Thyroid gland (tissue), 4 donors: ENCODE data around the gene UQCRFS1. TPM values are rescaled to one million over a fixed set of nuclear protein-coding genes. Genes with fewer than 3 reads are reported as not detected.

Source experiments
- DNase-seq, 2 donors: peaks; one replicate each; pipeline ENCODE4 v3.0.0-alpha.2; 2019
- H3K27ac ChIP-seq, 3 donors: fragments of 200-600 bp; sonication (generic); 1 replicate in 2 of 3; 2 replicates in 1 of 3; pipeline ENCODE4 v1.5.1; 2016 to 2019; ENCODE audit warnings: mild to moderate bottlenecking in 1 of 3, moderate library complexity in 1 of 3
- H3K27me3 ChIP-seq: fragments of 200-600 bp; sonication (generic); one replicate; pipeline ENCODE4 v1.5.1; 2019
- H3K36me3 ChIP-seq, 2 donors: fragments of 200-600 bp; sonication (generic); one replicate each; pipeline ENCODE4 v1.5.1; 2016 to 2019
- H3K4me1 ChIP-seq, 2 donors: fragments of 200-600 bp; sonication (generic); one replicate each; pipeline ENCODE4 v1.5.1; 2017 to 2019
- H3K4me3 ChIP-seq, 3 donors: fragments of 200-600 bp; sonication (generic); replicated peaks in 1 of 3; 1 replicate in 2 of 3; 2 replicates in 1 of 3; pipeline ENCODE4 v1.5.1; 2016; ENCODE audit warnings: mild to moderate bottlenecking in 1 of 3
- H3K9me3 ChIP-seq: fragments of 200-600 bp; sonication (generic); one replicate; pipeline ENCODE4 v1.5.1; 2017
- POLR2A ChIP-seq, 2 donors: fragments of 450-650 bp; IDR thresholded peaks; one replicate each; pipeline ENCODE4 v1.6.1; 2017; ENCODE audit warnings: antibody characterized with exemption in 2 of 2, mild to moderate bottlenecking in 2 of 2, moderate library complexity in 1 of 2
- WGBS, 2 donors: methylation state at CpG; one replicate each; pipeline ENCODE4 v1.1.5; 2017; 5-methylcytosine and 5-hydroxymethylcytosine counted together
- intact Hi-C: fragments of 100-400 bp; cut with DNase I; formaldehyde crosslinking; loops from one replicate; pipeline ENCODE4 v1.15.1; 2023
- total RNA-seq, 4 donors: library from RNA; depleted of rRNA; stranded (reverse); fragments of >200 nt; gene quantifications; one replicate each; pipeline ENCODE4 v1.2.3, GENCODE V29; 2016
- TF ChIP-seq, protein P1 (sequence below), 6 experiments: fragments of 200-600 bp in 3 of 6; fragments of 450-650 bp in 3 of 6; sonication (generic) in 3 of 6; IDR thresholded peaks; one replicate each; pipeline ENCODE4 v1.5.1; 2016 to 2019; ENCODE audit warnings: antibody characterized with exemption in 6 of 6, mild to moderate bottlenecking in 2 of 6, inconsistent platforms in 1 of 6, moderate library complexity in 1 of 6

Gene UQCRFS1
- total RNA-seq: 10 to 100 TPM; 19.9 to 49.0 (median 31.9) TPM

- Histone ChIP-seq H3K4me1 (peaks cover 5 to 9% of the 10 kb centered on the region in 2 donors), H3K9me3 (no peaks in the 10 kb centered on the region), H3K36me3 (no peaks in the 10 kb centered on the region), H3K4me3 (peak within 1 kb of the TSS; percentile 45 to 100 (median 73)), H3K27me3 (no peaks in the 10 kb centered on the region), H3K27ac (peak within 1 kb of the TSS; percentile 80 to 89 (median 88))
- peak; percentile 55 to 93 for TF ChIP-seq POLR2A (IDR thresholded peaks at IDR 0.05)
- TF ChIP-seq, protein P1, sequence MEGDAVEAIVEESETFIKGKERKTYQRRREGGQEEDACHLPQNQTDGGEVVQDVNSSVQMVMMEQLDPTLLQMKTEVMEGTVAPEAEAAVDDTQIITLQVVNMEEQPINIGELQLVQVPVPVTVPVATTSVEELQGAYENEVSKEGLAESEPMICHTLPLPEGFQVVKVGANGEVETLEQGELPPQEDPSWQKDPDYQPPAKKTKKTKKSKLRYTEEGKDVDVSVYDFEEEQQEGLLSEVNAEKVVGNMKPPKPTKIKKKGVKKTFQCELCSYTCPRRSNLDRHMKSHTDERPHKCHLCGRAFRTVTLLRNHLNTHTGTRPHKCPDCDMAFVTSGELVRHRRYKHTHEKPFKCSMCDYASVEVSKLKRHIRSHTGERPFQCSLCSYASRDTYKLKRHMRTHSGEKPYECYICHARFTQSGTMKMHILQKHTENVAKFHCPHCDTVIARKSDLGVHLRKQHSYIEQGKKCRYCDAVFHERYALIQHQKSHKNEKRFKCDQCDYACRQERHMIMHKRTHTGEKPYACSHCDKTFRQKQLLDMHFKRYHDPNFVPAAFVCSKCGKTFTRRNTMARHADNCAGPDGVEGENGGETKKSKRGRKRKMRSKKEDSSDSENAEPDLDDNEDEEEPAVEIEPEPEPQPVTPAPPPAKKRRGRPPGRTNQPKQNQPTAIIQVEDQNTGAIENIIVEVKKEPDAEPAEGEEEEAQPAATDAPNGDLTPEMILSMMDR (IDR thresholded peaks at IDR 0.05): no peak
- intact Hi-C loops: no loop called here
- WGBS, 2 donors: 2 to 3% methylated on average over 21 to 26 of the region's 95 CpGs
- peak; percentile 95 to 97 for DNase-seq
Measured at GRCh38 chr19:29212648-29213573, at the start of gene UQCRFS1. UQCRFS1 (minus strand) TSS chr19:29213151; CDS start chr19:29213118, 33 bp downstream.

DNA sequence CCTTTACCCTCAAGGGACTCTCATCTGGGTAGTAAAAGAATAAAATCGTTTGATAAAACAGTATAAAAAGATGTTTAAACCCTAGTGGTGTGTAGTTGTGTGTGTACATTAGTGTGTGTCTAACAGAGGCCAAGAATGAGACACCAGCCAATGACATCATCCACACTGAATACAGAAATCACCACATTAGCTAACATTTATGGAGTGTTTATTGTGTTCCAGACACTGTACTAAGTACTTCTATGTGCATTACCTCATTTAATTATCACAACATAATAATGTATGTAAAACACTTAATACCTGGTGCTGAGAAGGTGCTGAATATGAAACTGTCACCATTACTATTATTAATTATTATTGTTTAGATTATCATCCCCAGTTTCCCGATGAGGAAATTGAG lies 49.1 kb upstream of the UQCRFS1 start:
- no peaks in the 10 kb centered on the region for H3K27me3 ChIP-seq
- 68 to 70% methylated on average over 2 of the region's 2 CpGs for WGBS, 2 donors
- no peak overlapping the region for H3K27ac ChIP-seq
- H3K4me1 ChIP-seq: no peaks in the 10 kb centered on the region
- intact Hi-C loops: no loop called here
- no peak overlapping the region for H3K4me3 ChIP-seq
- TF ChIP-seq POLR2A (IDR thresholded peaks at IDR 0.05): no peak
- TF ChIP-seq, protein P1 (IDR thresholded peaks at IDR 0.05): no peak
- H3K36me3 ChIP-seq: no peaks in the 10 kb centered on the region
- no peak for DNase-seq
- no peaks in the 10 kb centered on the region for H3K9me3 ChIP-seq

DNA sequence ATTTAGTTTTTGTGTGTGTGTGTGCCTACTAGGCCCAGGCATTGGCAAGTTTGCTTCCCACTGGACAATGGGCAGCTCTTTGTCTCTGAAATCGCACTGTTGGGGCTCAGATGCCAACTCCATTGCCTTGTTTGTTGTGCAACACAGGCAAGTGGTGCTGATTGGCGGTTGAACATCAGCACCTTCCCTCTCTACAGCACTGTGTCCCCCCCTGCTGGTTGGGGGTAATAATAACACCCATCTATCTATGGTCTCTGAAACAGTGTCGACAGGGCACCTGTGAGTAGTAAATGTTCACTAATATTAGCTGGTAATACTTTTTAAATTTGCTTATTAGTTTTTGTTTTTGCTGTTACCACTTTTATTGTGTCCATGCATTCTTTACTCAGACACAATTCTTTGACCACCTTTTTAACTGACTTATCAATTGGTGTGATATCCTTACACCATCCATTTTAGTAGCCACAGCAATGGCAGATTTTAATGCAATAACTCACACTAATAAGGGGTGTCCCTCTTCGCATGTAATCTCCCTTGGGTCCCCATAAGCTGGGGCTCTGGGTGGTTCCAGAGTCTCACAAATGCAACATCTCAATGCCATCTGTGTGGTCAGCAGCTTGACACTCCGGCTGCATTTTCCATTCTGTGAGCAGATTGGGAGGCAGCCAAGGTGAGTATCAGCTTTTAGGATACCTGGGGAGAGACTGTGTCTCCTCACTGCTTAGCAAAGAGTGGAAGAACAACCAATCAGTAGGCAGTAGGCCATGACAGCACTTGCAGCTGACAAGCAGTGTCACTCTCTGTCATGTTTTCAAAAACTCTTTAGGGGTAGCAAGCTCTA lies 47.7 kb upstream of the UQCRFS1 start:
- WGBS, 2 donors: 73 to 79% methylated on average over 4 to 5 of the region's 5 CpGs
- intact Hi-C loops: no loop called here

DNA sequence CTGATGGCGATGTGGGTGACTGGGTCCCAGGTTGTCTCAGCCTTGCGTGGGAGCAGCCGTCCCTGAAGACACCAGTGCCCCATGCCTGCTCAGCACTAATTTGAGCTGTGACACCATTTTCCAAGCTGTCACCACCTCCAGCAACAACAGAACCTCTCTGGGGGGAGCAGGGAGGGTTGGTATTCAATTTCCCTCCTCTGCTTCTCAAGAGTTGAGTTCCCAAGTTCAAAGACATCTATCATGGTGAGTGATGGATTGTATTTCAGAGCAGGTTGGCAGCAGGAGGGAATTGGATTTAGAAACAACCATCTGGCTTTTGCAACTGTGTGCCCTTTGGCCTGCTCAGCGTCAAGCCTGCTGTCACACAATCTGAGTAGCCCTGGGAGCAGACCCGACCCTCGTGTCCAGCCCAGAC lies 46.9 kb upstream of the UQCRFS1 start:
- no peaks in the 10 kb centered on the region for H3K4me1 ChIP-seq
- no peak for DNase-seq
- no peaks in the 10 kb centered on the region for H3K9me3 ChIP-seq
- H3K4me3 ChIP-seq: no peak overlapping the region
- no peak overlapping the region for H3K27ac ChIP-seq
- intact Hi-C loops: no loop called here
- WGBS, 2 donors: 68 to 79% methylated on average over 6 of the region's 6 CpGs
- no peaks in the 10 kb centered on the region for H3K27me3 ChIP-seq
- H3K36me3 ChIP-seq: no peaks in the 10 kb centered on the region
- TF ChIP-seq, protein P1 (IDR thresholded peaks at IDR 0.05): no peak
- TF ChIP-seq POLR2A (IDR thresholded peaks at IDR 0.05): no peak

More for the DNA sequence above, 47.7 kb upstream of the UQCRFS1 start:
- Histone ChIP-seq H3K27me3 (no peaks in the 10 kb centered on the region), H3K4me1 (no peaks in the 10 kb centered on the region), H3K4me3 (no peak overlapping the region), H3K9me3 (no peaks in the 10 kb centered on the region), H3K36me3 (no peaks in the 10 kb centered on the region), H3K27ac (no peak overlapping the region)
- no peak for TF ChIP-seq POLR2A (IDR thresholded peaks at IDR 0.05)
- TF ChIP-seq, protein P1 (IDR thresholded peaks at IDR 0.05): peak in 1 of 6 experiments; percentile 20
- DNase-seq: no peak
